Right atrium auricular region (tissue), 2 donors: ENCODE data around the gene HSD17B2. TPM values are rescaled to one million over a fixed set of nuclear protein-coding genes. Genes with fewer than 3 reads are reported as not detected.

Source experiments
- DNase-seq: peaks from one replicate; pipeline ENCODE4 v3.0.0-alpha.2; 2019; ENCODE audit warnings: low spot score
- H3K27ac ChIP-seq, 2 donors: fragments of 200-600 bp; sonication (generic); 1 replicate in 1 of 2; 2 replicates in 1 of 2; pipeline ENCODE4 v1.5.1; 2016 to 2019
- H3K27me3 ChIP-seq, 2 donors: fragments of 200-600 bp; sonication (generic); one replicate each; pipeline versions ENCODE4 v1.5.1 to v1.6.0; 2017 to 2019
- H3K36me3 ChIP-seq: fragments of 200-600 bp; sonication (generic); one replicate; pipeline ENCODE4 v1.5.1; 2016
- H3K4me1 ChIP-seq, 2 donors: fragments of 200-600 bp; sonication (generic); one replicate each; pipeline versions ENCODE4 v1.5.1 to v1.6.0; 2017 to 2019
- H3K4me3 ChIP-seq, 2 donors: fragments of 200-600 bp; sonication (generic); 1 replicate in 1 of 2; 2 replicates in 1 of 2; pipeline ENCODE4 v1.5.1; 2017 to 2019; ENCODE audit warnings: mild to moderate bottlenecking in 1 of 2, moderate library complexity in 1 of 2
- H3K9me3 ChIP-seq, 2 donors: fragments of 200-600 bp; sonication (generic); one replicate each; pipeline ENCODE4 v1.5.1; 2019
- total RNA-seq, 2 donors: library from RNA; depleted of rRNA; stranded (reverse); fragments of >200 nt; gene quantifications; one replicate each; pipeline ENCODE4 v1.1.0, GENCODE V29; 2016
- TF ChIP-seq, protein P1 (sequence below), 2 donors: fragments of 200-600 bp; sonication (generic); IDR thresholded peaks; one replicate each; pipeline ENCODE4 v1.5.1; 2019; ENCODE audit warnings: antibody characterized with exemption in 2 of 2

Gene HSD17B2
- total RNA-seq, 2 donors from 2014 or later = not detected

DNA sequence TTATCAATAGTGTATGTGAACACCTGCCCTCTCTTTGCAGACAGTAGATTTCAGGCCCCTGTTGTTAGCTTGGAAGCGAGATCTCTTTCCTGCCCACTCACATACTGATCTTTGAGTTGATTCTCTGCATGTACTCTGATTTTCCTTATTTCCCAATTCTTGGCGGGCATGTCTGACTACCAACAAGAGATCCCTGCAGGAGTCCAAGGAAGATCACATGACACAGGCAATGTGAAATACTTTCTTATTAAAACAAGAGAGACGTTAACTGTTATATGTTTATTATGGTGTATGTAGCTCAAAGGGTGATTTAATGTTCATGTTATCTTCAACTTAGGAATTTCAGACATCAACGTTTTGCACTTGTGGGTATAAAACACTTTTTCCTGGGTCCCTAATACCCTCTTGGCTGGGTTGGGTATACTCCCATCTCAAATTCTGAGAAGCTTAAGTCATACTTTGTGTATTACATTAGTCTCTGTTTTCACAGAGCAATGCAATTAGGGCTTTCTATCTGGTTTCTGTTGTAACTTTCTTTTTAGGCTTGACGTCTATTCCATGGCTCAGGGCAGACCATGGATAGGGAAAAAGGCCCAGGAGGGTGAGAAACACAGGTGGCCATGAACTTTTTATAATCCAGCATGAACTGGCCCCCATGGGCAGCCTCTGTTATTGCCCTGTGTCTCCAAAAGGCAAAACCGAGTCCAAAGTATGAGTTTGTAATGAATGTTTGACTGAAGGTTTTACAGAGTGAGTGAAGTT, 32.2 kb downstream of the HSD17B2 start:
- H3K9me3 ChIP-seq = no peaks in the 10 kb centered on the region
- TF ChIP-seq, protein P1, sequence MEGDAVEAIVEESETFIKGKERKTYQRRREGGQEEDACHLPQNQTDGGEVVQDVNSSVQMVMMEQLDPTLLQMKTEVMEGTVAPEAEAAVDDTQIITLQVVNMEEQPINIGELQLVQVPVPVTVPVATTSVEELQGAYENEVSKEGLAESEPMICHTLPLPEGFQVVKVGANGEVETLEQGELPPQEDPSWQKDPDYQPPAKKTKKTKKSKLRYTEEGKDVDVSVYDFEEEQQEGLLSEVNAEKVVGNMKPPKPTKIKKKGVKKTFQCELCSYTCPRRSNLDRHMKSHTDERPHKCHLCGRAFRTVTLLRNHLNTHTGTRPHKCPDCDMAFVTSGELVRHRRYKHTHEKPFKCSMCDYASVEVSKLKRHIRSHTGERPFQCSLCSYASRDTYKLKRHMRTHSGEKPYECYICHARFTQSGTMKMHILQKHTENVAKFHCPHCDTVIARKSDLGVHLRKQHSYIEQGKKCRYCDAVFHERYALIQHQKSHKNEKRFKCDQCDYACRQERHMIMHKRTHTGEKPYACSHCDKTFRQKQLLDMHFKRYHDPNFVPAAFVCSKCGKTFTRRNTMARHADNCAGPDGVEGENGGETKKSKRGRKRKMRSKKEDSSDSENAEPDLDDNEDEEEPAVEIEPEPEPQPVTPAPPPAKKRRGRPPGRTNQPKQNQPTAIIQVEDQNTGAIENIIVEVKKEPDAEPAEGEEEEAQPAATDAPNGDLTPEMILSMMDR (IDR thresholded peaks at IDR 0.05) = no peak
- no peak for DNase-seq
- no peaks in the 10 kb centered on the region for H3K36me3 ChIP-seq
- no peaks in the 10 kb centered on the region for H3K27me3 ChIP-seq
- no peak overlapping the region for H3K27ac ChIP-seq
- no peaks in the 10 kb centered on the region for H3K4me1 ChIP-seq
- H3K4me3 ChIP-seq = no peak overlapping the region

DNA sequence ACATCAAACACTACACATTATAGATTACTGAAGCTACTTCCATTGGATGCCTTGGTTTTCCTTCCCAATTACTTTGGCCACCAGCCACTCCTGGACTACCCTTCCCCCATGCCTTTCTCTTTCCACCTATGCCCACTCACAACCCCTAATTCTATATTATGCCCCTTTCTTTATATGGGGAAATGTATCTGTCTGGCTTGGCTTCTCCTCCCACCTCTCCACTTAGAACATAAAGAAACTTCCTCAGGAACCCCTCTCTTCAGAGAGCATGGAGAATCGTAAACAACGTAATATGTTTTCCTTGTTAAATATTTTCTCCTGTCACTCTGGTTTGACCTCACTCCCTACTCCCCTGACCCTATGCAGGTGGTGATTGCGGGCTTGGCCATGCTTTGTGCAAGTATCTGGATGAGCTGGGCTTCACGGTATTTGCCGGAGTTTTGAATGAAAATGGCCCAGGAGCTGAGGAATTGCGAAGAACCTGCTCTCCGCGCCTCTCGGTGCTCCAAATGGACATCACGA, 32.8 kb downstream of the HSD17B2 start:
- TF ChIP-seq, protein P1 (IDR thresholded peaks at IDR 0.05) = no peak
- H3K4me3 ChIP-seq = no peak overlapping the region
- H3K4me1 ChIP-seq = no peaks in the 10 kb centered on the region
- no peaks in the 10 kb centered on the region for H3K27me3 ChIP-seq
- H3K9me3 ChIP-seq = no peaks in the 10 kb centered on the region
- H3K27ac ChIP-seq = no peak overlapping the region
- no peak for DNase-seq
- no peaks in the 10 kb centered on the region for H3K36me3 ChIP-seq

DNA sequence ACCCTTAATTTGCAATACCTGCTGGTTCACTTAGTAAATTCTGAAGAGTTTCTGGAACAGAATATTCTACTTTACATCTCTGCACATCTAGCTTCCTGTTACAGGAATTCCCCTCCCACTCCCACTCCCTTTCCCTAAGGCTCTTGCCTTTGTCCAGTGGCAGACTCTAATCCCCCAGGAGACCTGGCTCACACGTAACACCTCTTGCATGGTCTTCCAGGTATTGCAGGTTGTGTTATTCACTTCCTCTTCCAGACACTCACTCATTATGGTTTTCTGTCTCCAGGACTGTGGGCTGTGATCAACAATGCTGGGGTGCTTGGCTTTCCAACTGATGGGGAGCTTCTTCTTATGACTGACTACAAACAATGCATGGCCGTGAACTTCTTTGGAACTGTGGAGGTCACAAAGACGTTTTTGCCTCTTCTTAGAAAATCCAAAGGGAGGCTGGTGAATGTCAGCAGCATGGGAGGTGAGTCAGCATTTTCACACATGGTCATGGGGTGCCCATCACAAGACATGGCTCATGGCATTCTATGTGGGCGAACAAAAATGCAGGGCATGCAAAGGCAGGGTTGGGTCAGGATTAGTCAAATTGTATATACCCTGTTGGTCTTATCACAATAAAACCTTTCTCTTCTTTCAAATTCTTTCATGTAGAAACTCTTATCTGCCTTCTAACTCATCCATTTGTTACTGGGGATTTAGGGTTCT, 35.8 kb downstream of the HSD17B2 start:
- Histone ChIP-seq H3K9me3 (peaks cover 0 to 6% of the 10 kb centered on the region in 2 donors), H3K36me3 (no peaks in the 10 kb centered on the region), H3K27ac (no peak overlapping the region), H3K27me3 (no peaks in the 10 kb centered on the region), H3K4me1 (no peaks in the 10 kb centered on the region), H3K4me3 (no peak overlapping the region)
- TF ChIP-seq, protein P1 (IDR thresholded peaks at IDR 0.05) = no peak
- no peak for DNase-seq

DNA sequence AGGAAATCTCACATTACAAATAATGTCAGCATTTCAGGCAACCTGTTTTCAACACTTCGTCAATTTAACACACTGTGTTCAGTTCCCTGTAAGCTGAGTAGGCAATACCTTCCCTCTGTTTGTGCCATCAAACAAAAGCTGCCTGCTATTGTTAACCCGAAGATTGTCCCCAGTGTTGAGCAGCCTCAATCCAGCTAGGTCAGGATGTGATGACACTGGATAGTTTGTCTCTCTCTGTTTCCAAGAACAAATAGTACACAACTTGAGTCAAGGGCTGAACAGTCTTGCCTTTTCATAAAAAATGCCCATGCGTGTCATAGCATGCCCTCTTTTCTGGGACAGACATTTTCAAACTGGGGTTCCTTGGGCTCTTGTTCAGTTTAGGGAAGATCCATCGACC, 36.4 kb downstream of the HSD17B2 start:
- H3K27me3 ChIP-seq = no peaks in the 10 kb centered on the region
- H3K27ac ChIP-seq = no peak overlapping the region
- TF ChIP-seq, protein P1 (IDR thresholded peaks at IDR 0.05) = no peak
- H3K4me3 ChIP-seq = no peak overlapping the region
- H3K36me3 ChIP-seq = no peaks in the 10 kb centered on the region
- H3K9me3 ChIP-seq = peaks cover 0 to 6% of the 10 kb centered on the region in 2 donors
- H3K4me1 ChIP-seq = no peaks in the 10 kb centered on the region
- DNase-seq = no peak

DNA sequence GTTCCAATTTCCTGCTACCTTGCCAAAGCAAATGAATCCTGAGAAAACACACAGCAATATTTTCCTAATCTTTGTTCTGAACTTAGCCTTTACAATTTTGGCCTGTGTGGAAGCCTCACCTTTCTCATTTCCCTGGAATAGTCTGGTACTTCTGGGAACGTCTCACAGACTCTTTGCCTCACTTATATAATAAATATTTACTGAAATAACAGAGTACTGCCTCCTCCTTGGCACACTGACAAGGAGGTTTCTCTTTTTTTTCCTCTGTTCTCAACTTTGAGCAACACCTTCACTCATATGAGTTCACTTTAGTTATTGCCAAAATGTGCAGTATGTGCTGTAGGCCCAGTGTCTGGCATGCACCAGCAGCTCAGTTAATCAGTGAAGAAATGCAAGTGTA, 37.3 kb downstream of the HSD17B2 start:
- peaks cover 0 to 6% of the 10 kb centered on the region in 2 donors for H3K9me3 ChIP-seq
- no peak for DNase-seq
- H3K4me3 ChIP-seq = no peak overlapping the region
- no peak overlapping the region for H3K27ac ChIP-seq
- no peaks in the 10 kb centered on the region for H3K27me3 ChIP-seq
- H3K36me3 ChIP-seq = no peaks in the 10 kb centered on the region
- TF ChIP-seq, protein P1 (IDR thresholded peaks at IDR 0.05) = no peak
- no peaks in the 10 kb centered on the region for H3K4me1 ChIP-seq
